HCT116 (cell line): ENCODE results near the gene BMP7.
"Not testable (repeated sequence)": the region's sequence is repeated elsewhere in the genome, so short reads cannot be mapped to it uniquely, and the experiment has no call there.

Source experiments
- EZH2 ChIP-seq: fragments of 200-600 bp; sonication (generic); IDR thresholded peaks from 2 replicates; pipeline ENCODE4 v1.6.1; 2017; ENCODE audit warnings: antibody characterized with exemption, mixed run types
- POLR2A ChIP-seq: IDR thresholded peaks from 2 replicates; pipeline ENCODE4 v1.7.0; 2011; ENCODE audit warnings: borderline replicate concordance; ENCODE audit not compliant: insufficient read depth, insufficient read length; ENCODE audit errors: extremely low read depth
- POLR2AphosphoS5 ChIP-seq: IDR thresholded peaks from 2 replicates; pipeline ENCODE4 v1.6.1; 2011; ENCODE audit warnings: mild to moderate bottlenecking, low read depth, low read length, moderate library complexity
- RAD21 ChIP-seq: IDR thresholded peaks from 2 replicates; pipeline ENCODE4 v1.6.1; 2012; ENCODE audit warnings: low read depth, mild to moderate bottlenecking
- TF ChIP-seq, protein P1 (sequence below), 3 experiments: fragments of 200-600 bp in 1 of 3; sonication (generic) in 1 of 3; IDR thresholded peaks in 2 of 3; conservative IDR thresholded peaks in 1 of 3; 2 replicates each; pipeline ENCODE4 v1.5.1; 2012 to 2017; ENCODE audit warnings: low read depth in 2 of 3, low read length in 2 of 3, antibody characterized with exemption in 1 of 3, borderline replicate concordance in 1 of 3, control low read depth in 1 of 3, mild to moderate bottlenecking in 1 of 3, mixed read lengths in 1 of 3, mixed run types in 1 of 3, moderate library complexity in 1 of 3; ENCODE audit not compliant: insufficient read depth in 1 of 3

- TF ChIP-seq EZH2, POLR2AphosphoS5, POLR2A, RAD21: not testable (repeated sequence)
- TF ChIP-seq, protein P1, sequence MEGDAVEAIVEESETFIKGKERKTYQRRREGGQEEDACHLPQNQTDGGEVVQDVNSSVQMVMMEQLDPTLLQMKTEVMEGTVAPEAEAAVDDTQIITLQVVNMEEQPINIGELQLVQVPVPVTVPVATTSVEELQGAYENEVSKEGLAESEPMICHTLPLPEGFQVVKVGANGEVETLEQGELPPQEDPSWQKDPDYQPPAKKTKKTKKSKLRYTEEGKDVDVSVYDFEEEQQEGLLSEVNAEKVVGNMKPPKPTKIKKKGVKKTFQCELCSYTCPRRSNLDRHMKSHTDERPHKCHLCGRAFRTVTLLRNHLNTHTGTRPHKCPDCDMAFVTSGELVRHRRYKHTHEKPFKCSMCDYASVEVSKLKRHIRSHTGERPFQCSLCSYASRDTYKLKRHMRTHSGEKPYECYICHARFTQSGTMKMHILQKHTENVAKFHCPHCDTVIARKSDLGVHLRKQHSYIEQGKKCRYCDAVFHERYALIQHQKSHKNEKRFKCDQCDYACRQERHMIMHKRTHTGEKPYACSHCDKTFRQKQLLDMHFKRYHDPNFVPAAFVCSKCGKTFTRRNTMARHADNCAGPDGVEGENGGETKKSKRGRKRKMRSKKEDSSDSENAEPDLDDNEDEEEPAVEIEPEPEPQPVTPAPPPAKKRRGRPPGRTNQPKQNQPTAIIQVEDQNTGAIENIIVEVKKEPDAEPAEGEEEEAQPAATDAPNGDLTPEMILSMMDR (IDR thresholded peaks at IDR 0.05 in 2 of 3, conservative IDR thresholded peaks at IDR 0.05 in 1 of 3; ENCODE audit: borderline replicate concordance in 1 of 3, insufficient read depth in 1 of 3, low read depth in 2 of 3, low read length in 2 of 3): not testable (repeated sequence)
Observed at GRCh38 chr20:57239725-57240124, 26.7 kb downstream of the BMP7 start.
